Measurements from ENCODE around the gene TICRR.
"Not testable (repeated sequence)": the region's sequence is repeated elsewhere in the genome, so short reads cannot be mapped to it uniquely, and the experiment has no call there.

TICRR gene

DNA sequence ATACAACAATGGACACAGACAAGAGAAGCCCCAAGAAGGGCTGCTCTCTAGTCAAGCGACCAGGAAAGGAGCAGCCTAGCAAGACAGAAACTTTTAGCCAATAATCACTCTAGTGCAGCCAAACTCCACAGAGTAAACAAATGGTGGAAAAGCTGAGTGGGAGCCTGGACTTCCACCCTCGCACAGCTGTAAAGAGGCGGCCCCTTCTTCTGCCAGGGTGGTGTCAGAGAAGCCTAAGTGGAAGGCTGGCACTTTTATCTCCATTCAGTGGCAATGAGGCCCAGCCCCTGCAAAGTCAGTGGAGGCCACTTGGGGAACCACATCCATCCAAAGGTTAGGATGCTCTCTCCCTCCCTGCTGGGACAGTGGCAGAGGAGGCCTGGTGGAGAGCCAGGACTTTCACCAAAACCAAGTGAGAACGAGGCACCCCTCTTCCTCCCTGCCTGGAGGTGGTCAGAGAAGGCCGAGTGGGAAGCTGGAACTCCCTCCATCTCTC is 15.5 kb upstream of the TICRR start:
- in situ Hi-C loops (cut with MboI; ENCODE audit: low sequenced_read_pairs), result no loop called here

DNA sequence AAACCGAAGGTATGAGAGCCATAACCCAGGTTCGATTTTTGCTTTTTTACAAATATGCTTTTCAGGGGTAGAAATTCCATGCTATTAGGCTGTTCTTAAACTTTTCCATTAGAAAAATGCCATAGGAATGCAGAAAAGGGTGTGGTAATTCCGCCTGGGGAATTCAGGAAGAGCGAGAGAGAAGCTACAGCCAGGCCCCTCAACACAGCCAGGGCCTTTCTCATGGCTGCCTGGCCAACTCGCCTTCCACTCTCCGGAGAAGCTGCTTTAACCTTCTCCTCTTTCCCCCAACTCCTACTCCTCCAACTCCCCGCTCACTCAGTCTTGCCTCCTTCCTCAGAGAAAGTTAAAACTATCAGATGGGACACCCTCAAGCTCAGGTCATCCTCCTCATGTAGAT is 9.1 kb upstream of the TICRR start:
- in situ Hi-C loops (cut with MboI; ENCODE audit: low sequenced_read_pairs), result no loop called here

DNA sequence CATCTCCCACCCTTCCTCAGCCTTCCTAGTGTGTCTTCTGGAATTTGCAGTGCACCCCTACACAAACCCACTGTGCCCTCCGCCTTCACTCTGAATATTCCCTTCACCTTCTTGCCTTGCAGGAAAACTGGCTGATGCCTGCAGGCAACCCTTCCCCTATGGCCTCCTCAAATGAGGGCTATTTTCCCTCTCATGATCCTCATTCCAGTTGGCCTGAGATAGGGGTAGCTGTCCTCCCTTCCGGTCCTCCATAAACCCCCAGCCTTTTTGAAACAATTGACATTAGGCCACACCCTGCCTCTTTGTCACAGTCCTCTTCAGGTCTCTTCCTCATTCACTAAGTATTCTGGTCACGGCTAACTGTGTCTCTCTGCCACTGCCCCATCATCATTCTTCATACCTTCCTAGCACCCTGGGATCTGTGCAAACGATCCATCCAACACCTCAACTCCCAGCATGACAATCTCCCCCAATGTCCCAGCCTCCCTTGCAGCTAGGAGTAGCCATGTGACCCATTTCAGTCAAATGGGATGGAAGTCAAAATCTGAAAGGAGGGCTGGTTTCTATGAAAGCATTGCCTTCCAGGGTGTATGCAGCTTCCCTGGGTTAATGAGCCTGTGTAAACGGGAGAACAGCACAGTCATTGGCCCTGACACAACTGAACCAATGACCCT is 8.5 kb upstream of the TICRR start:
- in situ Hi-C loops (cut with MboI; ENCODE audit: low sequenced_read_pairs), result no loop called here

DNA sequence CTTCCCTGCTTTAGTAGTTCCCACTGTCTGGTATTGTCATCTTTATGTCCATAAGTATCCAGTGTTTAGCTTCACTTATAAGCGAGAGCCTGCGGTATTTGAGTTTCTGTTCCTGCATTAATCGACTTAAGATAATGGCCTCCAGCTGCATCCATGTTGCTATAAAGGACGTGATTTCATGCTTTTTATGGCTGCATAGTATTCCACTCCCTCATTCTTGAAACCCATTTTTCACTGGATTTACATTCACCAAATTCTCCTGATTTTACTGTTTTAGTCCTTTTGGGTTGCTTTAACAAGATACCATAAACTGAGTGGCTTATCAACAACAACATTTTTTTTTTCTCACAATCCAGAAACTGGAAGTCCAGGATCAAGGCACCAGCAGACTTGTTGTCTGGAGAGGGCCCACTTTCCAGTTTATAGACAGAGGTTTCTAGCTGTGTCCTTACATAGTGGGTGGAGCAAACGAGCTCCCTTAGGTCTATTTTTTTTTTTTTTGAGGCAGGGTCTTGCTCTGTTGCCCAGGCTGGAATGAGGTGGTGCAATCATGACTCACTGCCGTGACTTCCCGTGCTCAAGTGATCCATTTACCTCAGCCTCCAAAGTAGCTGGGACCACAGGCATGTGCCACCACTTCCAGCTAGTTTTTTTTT is 6.1 kb upstream of the TICRR start:
- in situ Hi-C loops (cut with MboI; ENCODE audit: low sequenced_read_pairs), result no loop called here

DNA sequence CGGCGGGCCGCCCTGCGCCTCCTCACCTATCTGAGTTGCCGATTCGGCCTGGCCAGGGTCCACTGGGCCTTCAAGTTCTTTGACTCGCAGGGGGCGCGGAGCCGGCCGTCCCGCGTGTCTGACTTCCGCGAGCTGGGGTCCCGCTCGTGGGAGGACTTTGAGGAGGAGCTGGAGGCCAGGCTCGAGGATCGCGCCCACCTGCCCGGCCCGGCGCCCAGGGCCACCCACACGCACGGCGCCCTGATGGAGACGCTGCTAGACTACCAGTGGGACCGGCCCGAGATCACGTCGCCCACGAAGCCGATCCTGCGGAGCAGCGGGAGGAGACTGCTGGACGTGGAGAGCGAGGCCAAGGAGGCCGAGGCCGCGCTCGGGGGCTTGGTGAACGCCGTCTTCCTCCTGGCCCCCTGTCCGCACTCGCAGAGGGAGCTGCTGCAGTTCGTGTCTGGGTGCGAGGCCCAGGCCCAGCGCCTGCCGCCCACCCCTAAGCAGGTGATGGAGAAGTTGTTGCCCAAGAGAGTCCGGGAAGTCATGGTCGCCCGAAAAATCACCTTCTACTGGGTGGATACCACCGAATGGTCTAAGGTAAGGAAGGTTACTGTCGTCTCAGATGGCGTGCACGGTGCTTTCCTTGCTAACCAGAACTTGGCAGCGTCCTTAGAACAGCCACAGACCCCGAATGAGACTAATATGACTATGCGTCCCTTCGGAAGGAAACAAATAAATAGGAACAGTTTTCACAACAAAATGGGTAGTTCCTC is 567 bp downstream of the TICRR start:
- in situ Hi-C loops (cut with MboI; ENCODE audit: low sequenced_read_pairs), result no loop called here

DNA sequence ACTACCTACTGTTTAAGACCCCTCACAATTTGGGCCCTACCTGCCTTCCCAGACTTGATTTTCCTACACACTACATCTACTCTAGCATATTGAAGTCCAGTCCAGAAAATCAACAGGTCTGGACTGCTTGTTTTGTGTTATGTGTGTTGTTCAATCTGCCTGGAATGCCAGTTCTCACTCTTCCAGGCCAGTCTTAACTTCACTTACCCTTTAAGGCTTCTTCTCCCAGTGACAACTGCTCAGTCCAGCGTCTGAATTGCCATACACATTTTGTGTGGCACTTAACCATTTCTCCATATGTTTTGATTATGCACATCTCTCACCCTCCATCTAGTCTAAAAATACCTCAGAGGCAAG is 1.1 kb downstream of the TICRR start:
- in situ Hi-C loops (cut with MboI; ENCODE audit: low sequenced_read_pairs), result no loop called here

DNA sequence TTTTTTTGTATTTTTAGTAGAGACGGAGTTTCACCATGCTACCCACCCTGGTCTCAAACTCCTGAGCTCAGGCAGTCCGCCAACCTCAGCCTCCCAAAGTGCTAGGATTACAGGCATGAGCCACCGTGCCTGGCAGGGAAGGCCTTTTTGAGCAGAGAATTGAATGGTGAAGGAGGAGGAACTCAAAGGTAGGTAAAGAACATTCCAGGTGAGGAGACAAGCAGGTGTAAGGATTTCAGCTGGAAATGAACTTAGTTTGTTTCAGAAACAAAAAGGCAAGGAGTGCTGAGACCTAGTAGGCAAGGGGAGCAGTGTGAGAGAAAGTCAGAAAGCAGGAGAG is 2.5 kb downstream of the TICRR start:
- in situ Hi-C loops (cut with MboI; ENCODE audit: low sequenced_read_pairs), result no loop called here

DNA sequence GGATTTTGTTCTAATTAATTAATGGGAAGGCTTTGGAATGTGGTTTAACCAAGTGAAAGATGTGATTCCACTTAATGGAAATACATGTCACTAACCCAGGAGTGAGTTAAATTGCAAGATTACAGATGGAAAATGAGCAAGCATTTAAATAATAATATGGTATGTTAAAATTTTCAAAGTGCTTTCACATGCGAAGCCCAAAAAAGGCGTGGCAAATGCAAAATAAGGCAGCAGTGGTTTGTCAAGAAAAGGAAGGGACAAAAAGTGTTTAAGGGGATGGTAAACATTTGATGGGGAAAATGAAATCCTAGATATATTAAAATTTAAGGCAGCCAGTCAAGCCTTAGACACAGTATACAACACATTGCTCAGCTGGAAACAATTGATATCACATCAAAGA is 2.9 kb downstream of the TICRR start:
- in situ Hi-C loops (cut with MboI; ENCODE audit: low sequenced_read_pairs), result no loop called here

DNA sequence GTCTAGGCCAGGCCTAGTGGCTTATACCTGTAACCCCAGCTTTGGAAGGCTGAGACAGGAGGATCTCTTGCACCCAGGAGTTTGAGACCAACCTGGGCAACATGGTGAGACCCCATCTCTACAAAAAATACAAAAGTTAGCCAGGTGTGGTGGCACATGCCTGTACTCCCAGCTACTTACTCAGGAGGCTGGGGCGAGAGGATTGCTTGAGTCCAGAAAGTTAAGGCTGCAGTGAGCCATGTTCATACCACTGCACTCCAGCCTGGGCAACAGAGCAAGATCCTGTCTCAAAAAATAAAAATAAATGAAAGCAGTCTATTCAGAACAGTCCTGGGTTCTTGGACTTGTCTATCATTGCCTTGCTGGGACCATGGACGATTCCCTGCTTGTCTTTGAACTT is 5.5 kb downstream of the TICRR start:
- in situ Hi-C loops (cut with MboI; ENCODE audit: low sequenced_read_pairs), result not testable (repeated sequence)

DNA sequence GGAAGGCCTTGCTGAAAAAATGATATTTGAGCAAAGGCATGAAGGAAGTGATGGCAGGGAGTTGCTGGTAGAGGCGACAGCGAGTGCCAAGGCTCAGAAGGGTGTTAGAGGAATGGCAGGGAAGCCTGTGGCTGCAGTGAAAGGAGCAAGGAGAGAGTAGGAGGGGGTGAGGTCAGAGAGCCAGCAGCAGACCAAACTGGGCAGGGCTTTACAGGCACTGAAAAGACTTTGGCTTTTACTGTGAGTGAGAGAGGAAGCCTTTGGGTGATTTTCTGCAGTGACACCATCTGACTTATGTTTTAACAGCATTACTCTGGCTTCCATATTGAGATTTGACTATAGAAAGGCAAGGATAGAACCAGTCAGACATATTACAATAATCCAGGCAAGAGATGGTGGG is 11.4 kb downstream of the TICRR start:
- in situ Hi-C loops (cut with MboI; ENCODE audit: low sequenced_read_pairs), result no loop called here

DNA sequence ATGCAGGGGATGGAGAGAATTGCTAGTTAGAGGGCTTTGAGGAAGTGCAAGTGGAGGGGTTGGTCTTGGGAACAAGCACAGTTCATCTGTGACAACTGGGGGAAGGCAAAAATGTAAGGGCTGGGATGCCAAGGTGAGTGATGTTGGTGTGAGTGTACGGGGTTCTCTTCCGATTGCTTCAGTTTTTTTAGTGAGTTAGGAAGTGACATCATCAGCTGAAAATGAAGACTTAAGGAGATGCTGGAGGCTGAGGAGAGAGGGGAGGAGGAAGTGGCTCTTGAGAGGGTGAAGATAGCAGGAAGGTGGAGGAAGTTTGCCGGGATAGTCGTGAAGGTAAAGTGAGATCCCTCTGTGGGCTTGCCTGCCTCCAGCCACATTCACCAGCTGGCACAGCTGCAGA is 12.7 kb downstream of the TICRR start:
- in situ Hi-C loops (cut with MboI; ENCODE audit: low sequenced_read_pairs), result no loop called here

DNA sequence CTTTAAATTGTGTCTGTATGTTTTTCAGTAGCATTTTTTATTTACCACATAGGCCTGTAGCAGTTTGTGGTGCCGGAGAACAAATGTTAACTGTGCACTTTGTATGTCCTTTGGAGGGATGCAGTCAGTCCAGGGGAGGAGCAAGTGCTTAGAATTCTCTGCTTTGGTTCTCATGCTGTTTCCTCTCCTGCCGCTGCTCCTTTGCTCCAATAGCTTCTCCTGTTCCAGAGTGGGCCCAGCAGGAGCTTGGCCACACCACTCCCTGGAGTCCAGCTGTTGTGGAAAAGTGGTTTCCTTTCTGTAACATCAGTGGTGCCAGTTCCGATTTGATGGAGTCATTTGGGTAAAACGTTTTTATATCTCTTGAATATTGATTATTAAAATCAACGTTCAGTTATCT is 16.6 kb downstream of the TICRR start:
- in situ Hi-C loops (cut with MboI; ENCODE audit: low sequenced_read_pairs), result no loop called here

DNA sequence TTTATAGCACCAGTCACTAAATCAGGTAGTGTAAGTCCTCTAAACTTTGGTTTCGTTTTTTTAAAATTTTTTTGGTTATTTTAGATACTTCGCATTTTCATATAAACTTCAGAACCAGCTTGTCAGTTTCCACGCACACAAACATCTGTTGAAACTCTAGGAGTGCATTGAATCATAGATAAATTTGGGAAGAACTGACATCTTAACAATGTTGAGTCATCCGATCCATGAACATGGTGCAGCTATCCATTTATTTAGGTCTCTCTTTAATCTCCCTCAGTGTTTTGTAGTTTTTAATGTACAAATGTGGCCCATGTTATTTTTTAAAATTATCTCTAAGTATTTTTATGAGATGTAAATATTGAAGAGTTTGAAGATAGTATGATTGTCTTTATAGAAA is 17.7 kb downstream of the TICRR start:
- in situ Hi-C loops (cut with MboI; ENCODE audit: low sequenced_read_pairs), result no loop called here

DNA sequence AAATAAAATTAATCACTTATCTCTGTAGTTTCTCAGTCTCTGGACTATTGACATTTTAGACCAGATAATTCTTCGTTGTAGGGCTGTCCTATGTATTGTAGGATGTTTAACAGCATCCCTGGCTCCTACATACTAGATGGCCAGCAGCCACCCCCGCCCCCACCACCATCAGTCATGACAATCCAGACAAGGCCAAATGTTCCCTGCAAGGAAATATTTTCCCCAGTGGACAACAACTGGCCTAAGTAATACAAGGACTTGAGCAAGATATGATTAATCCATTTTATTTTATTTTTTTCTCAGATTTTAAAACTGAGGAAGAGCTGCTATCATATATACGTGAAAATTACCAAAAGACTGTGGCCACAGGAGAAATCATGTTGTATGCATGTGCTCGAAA is 23.8 kb downstream of the TICRR start:
- in situ Hi-C loops (cut with MboI; ENCODE audit: low sequenced_read_pairs), result no loop called here

DNA sequence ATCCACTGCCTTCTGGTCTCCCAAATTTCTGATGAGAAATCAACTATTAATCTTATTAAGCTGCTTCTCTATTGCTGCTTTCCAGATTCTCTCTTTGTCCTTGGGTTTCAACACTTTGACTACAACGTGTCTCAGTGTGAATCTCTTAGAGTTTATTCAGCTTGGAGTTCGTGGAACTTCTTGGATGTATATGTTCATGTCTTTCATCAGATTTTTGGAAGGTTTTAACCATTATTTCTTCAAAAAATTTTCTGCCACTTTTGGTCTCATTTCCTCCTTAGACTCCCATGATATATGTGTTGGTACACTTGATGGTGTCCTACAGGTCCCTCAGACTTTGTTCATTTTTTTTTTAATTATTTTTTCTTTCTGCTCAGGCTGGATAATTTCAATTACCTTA is 36.0 kb downstream of the TICRR start:
- in situ Hi-C loops (cut with MboI; ENCODE audit: low sequenced_read_pairs), result no loop called here

DNA sequence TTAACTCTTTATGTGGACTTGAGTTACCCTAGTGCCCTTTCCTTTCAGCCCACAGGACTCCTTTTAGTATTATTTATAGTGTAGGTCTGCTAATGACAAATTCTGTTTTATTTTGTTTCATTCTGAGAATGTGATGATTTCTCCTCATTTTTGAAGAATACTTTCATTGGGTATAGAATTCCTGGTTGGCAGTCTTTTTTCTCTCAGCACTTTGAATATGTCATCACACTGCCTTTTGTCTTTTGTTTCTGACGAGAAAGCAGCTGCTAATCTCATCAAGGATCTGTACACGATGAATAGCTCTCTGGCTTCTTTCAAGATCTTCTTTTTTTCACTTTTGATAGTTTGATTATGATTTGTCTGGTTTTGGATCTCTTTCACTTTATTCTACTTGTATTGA is 37.8 kb downstream of the TICRR start:
- in situ Hi-C loops (cut with MboI; ENCODE audit: low sequenced_read_pairs), result no loop called here

DNA sequence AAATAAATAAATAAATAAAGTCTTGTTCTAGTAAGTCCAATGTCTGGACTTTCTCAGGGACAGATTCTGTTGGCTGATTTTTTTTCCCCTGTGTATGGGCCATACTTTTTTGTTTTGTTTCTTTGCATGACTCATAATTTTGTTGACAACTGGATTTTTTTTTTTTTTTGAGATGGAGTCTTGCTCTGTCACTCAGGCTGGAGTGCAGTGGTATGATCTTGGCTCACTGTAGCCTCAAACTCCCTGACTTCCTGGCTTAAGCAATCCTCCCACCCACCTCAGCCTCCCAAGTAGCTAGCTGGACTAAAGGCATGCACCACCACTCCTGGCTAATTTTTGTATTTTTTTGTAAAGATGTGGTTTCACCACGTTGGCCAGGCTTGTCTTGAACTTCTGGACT is 38.9 kb downstream of the TICRR start:
- in situ Hi-C loops (cut with MboI; ENCODE audit: low sequenced_read_pairs), result no loop called here

DNA sequence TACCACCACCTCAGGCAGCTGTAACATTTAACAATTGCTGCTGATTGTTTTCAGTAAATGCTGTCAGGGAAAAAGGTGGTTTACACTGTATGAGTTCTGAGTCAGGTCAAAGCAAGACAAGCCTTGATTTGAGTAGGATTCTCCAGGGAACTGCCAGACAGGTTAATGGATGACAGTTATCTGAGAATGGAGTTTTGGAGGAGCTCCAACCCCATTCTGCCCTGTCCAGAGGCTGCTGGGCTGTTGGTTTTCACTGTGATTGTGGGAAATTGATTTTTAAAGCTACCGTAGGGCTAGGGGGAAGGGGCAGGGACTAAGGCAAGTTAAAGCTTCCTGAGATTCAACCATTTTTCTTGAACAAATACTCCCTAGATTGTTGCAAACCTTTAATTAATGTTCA is 39.9 kb downstream of the TICRR start:
- in situ Hi-C loops (cut with MboI; ENCODE audit: low sequenced_read_pairs), result no loop called here

DNA sequence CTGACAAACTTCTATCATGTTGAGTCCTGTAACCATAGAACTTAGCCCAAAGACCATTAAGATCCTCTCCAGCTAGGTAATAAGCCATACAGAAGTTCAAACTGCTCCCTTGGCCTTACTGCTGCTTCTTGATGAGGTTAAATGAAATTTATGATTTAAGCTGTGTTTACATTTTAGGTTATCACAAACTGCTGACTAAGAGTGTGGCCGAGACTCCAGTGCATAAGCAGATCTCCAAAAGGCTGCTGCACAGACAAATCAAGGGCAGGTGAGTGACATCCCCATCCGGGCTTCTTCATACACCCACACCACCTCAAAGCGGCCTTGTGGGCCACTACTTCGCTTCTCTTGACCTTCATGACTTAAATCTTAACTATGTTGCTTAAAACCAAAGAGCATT is 41.0 kb downstream of the TICRR start:
- in situ Hi-C loops (cut with MboI; ENCODE audit: low sequenced_read_pairs), result no loop called here

DNA sequence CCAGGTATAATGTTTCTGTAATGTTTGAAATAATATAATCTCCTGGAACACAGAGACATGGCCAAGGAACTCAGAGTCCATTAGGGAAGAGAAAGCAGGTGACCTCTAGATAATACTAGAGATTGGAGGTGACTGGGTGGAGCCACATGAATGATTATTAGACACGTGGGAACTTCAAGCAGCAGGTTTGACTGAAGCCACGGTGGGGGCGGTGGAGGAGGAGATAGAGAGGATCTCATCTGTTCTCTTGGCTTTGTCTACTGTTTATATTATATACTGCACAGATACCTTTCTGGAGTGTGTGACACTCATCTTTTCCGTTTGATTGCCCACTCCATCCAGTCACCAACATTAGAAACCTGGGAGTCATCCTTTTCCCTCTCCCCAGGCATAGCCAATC is 46.3 kb downstream of the TICRR start:
- in situ Hi-C loops (cut with MboI; ENCODE audit: low sequenced_read_pairs), result no loop called here

DNA sequence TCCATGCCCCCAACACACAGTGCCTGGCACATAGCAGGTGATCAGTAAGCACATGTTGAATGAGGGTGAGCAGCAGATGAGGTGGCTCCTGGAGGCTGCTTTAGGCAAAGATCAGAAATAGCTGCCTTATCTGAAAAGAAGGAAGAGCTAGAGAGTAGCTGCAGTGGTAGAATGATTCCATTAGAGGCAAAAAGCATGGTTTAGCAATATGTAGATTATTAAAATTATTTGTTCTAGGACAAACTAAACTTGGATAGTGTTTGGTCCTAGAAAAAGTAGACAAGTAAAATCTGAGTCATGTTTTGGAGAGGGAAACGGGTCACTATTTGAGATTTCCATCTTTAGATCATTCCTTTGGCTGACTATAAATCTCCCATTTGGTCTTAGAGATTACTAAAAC is 47.9 kb downstream of the TICRR start:
- in situ Hi-C loops (cut with MboI; ENCODE audit: low sequenced_read_pairs), result no loop called here

DNA sequence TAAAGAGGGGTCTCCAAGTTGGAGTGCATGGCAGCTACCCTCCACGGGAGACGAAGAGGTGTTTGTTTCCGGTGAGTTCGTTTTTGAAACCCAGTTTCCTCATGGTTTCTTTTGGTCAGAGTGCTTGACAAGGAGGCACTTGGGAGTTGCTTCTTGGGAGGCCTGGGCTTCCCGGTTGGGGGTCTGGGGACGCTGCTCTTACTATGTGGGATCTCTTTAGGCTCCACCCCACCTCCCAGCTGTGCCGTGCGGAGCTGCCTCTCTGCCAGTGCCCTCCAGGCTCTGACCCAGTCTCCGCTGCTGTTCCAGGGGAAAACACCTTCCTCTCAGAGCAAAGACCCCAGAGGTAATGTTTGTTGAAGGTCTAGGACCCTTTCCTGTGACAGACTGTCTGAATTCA is 50.4 kb downstream of the TICRR start:
- in situ Hi-C loops (cut with MboI; ENCODE audit: low sequenced_read_pairs), result no loop called here
